Endothelial cell of umbilical vein (primary cell): ENCODE measurements around the gene CAPN5.

Experiments used
- CTCF ChIP-seq, 2 donors: IDR thresholded peaks; 1 replicate in 1 of 2; 2 replicates in 1 of 2; pipeline ENCODE4 v1.5.1; 2011; ENCODE audit warnings: low read length in 2 of 2, mild to moderate bottlenecking in 2 of 2, moderate library complexity in 2 of 2, control low read depth in 1 of 2, inconsistent platforms in 1 of 2, low read depth in 1 of 2; ENCODE audit not compliant: insufficient read depth in 1 of 2; ENCODE audit errors: extremely low read depth in 1 of 2
- EZH2 ChIP-seq: IDR thresholded peaks from 2 replicates; pipeline ENCODE4 v1.6.1; 2012; ENCODE audit warnings: borderline replicate concordance, low read depth, mild to moderate bottlenecking, moderate library complexity, low read length, inconsistent platforms; ENCODE audit not compliant: severe bottlenecking
- FOS ChIP-seq: IDR thresholded peaks from 2 replicates; pipeline ENCODE4 v1.6.1; 2011; ENCODE audit warnings: mild to moderate bottlenecking, low read length, moderate library complexity, borderline replicate concordance; ENCODE audit not compliant: insufficient read depth
- MYC ChIP-seq: IDR thresholded peaks from one replicate; pipeline ENCODE4 v1.6.1; 2011; ENCODE audit warnings: mild to moderate bottlenecking, low read depth, low read length
- POLR2A ChIP-seq: IDR thresholded peaks from 2 replicates; pipeline ENCODE4 v1.6.1; 2012; ENCODE audit warnings: low read depth, mild to moderate bottlenecking, control low read depth, low read length
- POLR2AphosphoS5 ChIP-seq: IDR thresholded peaks from 2 replicates; pipeline ENCODE4 v1.6.1; 2012; ENCODE audit warnings: low read depth, mild to moderate bottlenecking, control low read depth, low read length, moderate library complexity; ENCODE audit not compliant: insufficient read depth
- TF ChIP-seq, protein P1 (sequence below): IDR thresholded peaks from 2 replicates; pipeline ENCODE4 v1.6.1; 2011; ENCODE audit not compliant: insufficient read depth, insufficient read length

- TF ChIP-seq CTCF (IDR thresholded peaks at IDR 0.05; ENCODE audit: extremely low read depth in 1 of 2, insufficient read depth in 1 of 2, low read depth in 1 of 2, low read length in 2 of 2) (no peak), POLR2AphosphoS5 (no peak), POLR2A (no peak), FOS (no peak), MYC (no peak), EZH2 (no peak)
- TF ChIP-seq, protein P1, sequence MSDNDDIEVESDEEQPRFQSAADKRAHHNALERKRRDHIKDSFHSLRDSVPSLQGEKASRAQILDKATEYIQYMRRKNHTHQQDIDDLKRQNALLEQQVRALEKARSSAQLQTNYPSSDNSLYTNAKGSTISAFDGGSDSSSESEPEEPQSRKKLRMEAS, result no peak
Observed at GRCh38 chr11:77040401-77040777, 26.4 kb upstream of the CAPN5 start.
